GM12873 (cell line): ENCODE results near the gene IPCEF1.

Experiments
- TF ChIP-seq, protein P1 (sequence below): IDR thresholded peaks from 2 replicates; pipeline ENCODE4 v1.5.1; 2012; ENCODE audit warnings: low read depth, mild to moderate bottlenecking, moderate library complexity, low read length, control low read depth; ENCODE audit not compliant: insufficient read depth; ENCODE audit errors: missing control alignments

The IPCEF1 gene

DNA sequence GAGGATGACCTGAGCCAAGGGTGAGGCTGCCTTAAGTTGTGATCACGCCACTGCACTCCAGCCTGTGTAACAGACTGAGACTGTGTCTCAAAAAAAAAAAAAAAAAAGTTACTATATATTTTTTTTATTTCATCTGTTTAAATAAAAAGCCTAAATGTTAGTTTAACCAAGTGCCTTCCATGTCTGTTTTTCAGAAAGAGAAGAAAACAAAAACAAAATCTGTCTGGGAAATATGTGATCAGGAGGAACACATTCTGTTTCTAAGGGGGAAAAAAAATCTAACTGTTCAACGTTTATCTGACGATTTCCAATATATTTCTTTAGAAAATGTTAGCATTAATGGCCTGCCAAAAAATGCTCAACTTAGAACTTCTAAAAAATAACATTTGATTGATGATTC, 147.0 kb downstream of the IPCEF1 start:
- TF ChIP-seq, protein P1, sequence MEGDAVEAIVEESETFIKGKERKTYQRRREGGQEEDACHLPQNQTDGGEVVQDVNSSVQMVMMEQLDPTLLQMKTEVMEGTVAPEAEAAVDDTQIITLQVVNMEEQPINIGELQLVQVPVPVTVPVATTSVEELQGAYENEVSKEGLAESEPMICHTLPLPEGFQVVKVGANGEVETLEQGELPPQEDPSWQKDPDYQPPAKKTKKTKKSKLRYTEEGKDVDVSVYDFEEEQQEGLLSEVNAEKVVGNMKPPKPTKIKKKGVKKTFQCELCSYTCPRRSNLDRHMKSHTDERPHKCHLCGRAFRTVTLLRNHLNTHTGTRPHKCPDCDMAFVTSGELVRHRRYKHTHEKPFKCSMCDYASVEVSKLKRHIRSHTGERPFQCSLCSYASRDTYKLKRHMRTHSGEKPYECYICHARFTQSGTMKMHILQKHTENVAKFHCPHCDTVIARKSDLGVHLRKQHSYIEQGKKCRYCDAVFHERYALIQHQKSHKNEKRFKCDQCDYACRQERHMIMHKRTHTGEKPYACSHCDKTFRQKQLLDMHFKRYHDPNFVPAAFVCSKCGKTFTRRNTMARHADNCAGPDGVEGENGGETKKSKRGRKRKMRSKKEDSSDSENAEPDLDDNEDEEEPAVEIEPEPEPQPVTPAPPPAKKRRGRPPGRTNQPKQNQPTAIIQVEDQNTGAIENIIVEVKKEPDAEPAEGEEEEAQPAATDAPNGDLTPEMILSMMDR = no peak

DNA sequence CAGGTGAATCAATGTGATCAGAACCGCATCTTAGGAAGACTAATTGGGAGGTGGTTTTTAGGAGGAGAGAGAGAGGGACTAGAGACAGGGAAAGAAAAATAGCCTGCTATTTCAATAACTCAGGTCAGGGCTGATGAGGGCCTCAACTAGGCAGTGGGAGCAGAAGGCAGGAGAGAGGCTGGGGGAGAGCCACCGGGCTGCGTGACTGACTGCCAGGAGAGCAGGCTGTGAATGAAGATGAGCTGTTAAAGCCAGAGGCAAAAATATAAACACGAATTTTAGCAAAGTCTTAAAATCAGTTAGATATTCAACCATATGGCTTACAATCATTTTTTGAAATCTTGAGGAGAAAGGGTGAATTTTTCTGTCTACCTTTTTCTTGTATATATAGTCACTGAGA, 149.6 kb downstream of the IPCEF1 start:
- TF ChIP-seq, protein P1 = no peak

DNA sequence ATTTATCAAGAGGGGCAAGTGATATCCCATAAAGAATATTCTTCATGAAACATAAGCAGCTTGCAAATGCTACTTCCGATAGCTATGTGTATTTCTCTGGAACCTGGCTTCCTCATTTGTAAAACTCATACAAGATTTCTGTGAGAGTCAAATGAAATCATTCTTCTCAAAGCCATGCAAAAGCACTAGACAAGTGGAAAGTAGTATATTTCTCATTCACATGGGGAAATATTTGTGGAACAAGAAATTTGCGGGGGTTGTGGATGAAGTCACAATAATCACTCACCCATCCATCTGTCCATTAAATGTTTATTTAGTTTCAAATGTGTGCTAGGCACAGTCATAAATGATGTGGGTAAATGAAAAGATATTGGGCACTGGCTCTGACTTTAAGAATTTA, 150.5 kb downstream of the IPCEF1 start:
- TF ChIP-seq, protein P1 = no peak

DNA sequence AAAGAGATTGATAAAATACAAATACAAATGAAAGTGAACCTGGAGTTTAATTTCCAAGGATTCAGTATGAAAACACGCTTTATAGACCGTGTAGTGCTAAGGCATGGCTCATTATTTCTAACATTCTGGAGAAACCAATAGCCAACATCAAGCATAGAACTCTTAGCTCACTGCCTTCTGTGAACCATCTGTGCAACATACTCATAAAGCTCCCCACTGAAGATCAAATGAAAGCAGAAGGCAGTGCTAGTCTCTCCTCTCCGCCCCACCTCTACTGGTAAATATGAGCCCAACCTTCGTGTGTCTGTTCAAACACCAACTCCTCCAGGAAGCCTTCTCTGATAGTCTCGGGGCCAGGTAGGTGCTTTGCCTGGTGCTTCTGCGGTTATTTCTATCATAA, 153.6 kb downstream of the IPCEF1 start:
- TF ChIP-seq, protein P1 = no peak

DNA sequence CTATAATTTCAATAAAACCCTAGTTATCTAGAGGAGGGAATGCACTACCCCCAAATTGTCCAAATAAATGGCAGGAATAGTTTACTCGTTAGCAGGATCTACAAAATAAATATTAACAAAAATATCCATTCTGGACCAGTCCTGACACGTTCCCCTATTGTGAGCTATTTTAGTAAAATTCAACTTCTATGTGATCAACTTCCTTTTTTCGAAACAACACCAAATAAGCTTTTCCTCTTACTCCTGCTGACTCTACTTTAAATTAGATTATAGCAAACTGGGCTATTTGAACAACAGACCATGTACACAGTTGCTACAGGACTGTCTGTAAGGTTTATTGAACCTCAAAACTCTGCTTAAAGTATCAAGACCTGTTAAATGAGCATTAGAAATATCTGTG, 154.3 kb downstream of the IPCEF1 start:
- TF ChIP-seq, protein P1 = no peak

DNA sequence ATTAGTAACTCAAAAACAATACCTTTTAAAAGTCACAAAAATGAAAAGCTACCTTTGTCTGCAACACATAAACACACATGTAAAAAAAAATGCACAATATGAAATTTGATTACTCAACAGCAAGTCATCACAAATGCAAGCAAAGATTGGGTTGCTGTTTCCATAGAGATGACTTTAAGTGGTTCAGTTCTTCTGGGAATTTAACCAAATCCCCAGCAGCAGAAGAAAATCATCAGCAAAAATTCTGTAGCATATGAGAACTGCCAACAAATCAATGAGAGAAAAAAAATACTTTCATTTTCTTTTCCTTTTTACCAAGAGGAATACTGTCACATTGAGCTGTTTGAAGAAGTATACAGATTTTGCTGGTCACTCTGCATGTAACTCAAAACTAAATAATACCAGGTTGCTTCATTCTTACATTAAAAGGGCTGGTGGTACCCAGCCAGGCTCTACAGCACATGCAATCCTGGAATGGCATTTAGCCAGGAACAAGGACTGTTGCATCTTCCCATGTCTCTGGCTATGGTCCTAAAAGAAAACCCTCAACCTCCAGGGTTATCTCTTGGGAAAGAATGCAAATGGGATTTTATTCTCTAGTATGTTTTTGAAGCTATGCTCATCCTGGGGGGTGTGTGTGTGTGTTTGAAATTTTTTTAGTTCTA, 159.3 kb downstream of the IPCEF1 start:
- TF ChIP-seq, protein P1 = no peak

DNA sequence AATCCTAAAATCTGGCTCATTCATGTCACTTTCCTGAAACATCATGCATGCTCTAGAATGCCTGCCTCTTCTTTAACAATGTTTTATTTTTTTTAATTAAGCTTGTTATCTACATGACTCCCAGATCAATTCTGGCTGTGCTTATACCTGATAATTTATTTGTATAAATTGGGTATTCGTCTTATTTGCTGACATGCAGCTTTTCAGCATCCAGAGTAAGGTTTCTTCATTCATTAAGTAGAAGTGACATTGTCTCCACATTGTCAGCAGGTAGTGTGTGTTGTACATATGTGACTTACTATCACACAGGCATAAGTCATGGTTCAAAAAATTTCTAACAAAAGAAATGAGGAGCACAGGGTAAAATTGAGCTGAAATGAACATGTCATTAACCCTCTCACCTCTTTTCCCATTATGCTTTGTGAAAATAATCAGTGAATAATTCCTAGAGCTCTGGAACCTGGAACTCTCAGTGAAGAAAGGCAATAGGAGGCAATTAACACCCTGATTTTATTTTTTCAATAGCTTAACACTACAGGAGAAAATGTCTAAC, 160.2 kb downstream of the IPCEF1 start:
- TF ChIP-seq, protein P1 = no peak

DNA sequence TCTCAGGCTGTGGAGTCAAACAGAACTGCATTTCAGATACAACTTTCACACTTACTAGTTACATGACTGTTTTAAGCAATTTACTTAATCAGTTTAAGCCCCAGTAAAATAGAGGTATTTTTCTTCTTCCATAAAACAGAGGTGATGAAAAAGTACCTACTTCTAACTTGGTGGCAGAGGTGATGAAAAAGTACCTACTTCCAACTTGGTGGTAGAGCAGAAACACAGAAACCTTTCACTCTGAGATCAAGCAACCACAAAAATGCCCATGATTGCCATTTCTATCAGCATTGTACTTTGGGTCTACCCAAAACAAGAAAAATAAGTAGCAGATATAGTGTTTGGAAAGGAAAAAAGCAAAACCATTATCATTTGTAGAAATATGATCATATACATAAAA, 168.9 kb downstream of the IPCEF1 start:
- TF ChIP-seq, protein P1 = no peak
